H1 (cell line): ENCODE data around the gene PLSCR1. TPM values are rescaled to one million over a fixed set of nuclear protein-coding genes. Genes with fewer than 3 reads are reported as not detected.

Experiments used
- CTCF ChIA-PET: fragments of 300-600 bp; sonication (Branson Sonifier 250); formaldehyde crosslinking; loops from one replicate; lab custom pipeline; 2021; ENCODE audit not compliant: partially characterized antibody; lab: Charles Lee
- POLR2A ChIA-PET: fragments of 300-600 bp; sonication (Branson Sonifier 250); formaldehyde crosslinking; loops from one replicate; lab custom pipeline; 2021; ENCODE audit warnings: inconsistent platforms; ENCODE audit not compliant: partially characterized antibody; lab: Charles Lee
- DNase-seq, 2 experiments: peaks; one replicate each; pipeline versions ENCODE4 v3.0.0 to v3.0.0-alpha.2; 2010 to 2022; ENCODE audit warnings: low spot score in 2 of 2, low read depth in 1 of 2, mixed read lengths in 1 of 2
- FAIRE-seq: peaks from 2 replicates; lab custom pipeline; 2011; peaks lifted over from hg19 to GRCh38; lab: Jason Lieb, UNC
- H2AFZ ChIP-seq: 2 replicates; pipeline ENCODE4 v1.8.1; 2012; ENCODE audit warnings: low read length, inconsistent platforms
- H2AK5ac ChIP-seq: 2 replicates; pipeline ENCODE4 v1.6.1; 2013; ENCODE audit warnings: low read depth, low read length
- H2BK120ac ChIP-seq: replicated peaks from 2 replicates; pipeline ENCODE3; 2013; ENCODE audit warnings: low read depth, low read length, inconsistent platforms
- H2BK12ac ChIP-seq: 2 replicates; pipeline ENCODE4 v1.6.1; 2013; ENCODE audit warnings: low read depth, low read length
- H2BK15ac ChIP-seq: 2 replicates; pipeline ENCODE4 v1.6.1; 2013; ENCODE audit warnings: low read length
- H2BK20ac ChIP-seq: 2 replicates; pipeline ENCODE4 v1.6.1; 2013; ENCODE audit warnings: low read length
- H2BK5ac ChIP-seq: 2 replicates; pipeline ENCODE4 v1.6.1; 2013; ENCODE audit warnings: low read depth, low read length
- H3K14ac ChIP-seq: 2 replicates; pipeline ENCODE4 v1.6.1; 2013; ENCODE audit warnings: inconsistent platforms; ENCODE audit not compliant: insufficient read length
- H3K18ac ChIP-seq: 2 replicates; pipeline ENCODE4 v1.6.1; 2013; ENCODE audit warnings: low read length; ENCODE audit errors: extremely low read depth
- H3K23ac ChIP-seq: 2 replicates; pipeline ENCODE4 v1.6.1; 2013; ENCODE audit warnings: inconsistent platforms; ENCODE audit not compliant: insufficient read length
- H3K23me2 ChIP-seq: 2 replicates; pipeline ENCODE4 v1.6.1; 2013; ENCODE audit warnings: low read depth, low read length
- H3K27ac ChIP-seq: 2 replicates; pipeline ENCODE4 v1.6.1; 2011; ENCODE audit warnings: low read depth, low read length, inconsistent platforms
- H3K27me3 ChIP-seq, 4 experiments: replicated peaks in 1 of 4; 1 replicate in 1 of 4; 2 replicates in 3 of 4; pipeline versions ENCODE4 v1.6.1 to v1.8.1; 2011 to 2013; ENCODE audit warnings: low read length in 3 of 4, mild to moderate bottlenecking in 3 of 4, inconsistent platforms in 2 of 4, mixed read lengths in 2 of 4, moderate library complexity in 1 of 4; ENCODE audit not compliant: control insufficient read depth in 3 of 4, insufficient read depth in 3 of 4; ENCODE audit errors: extremely low read depth in 1 of 4
- H3K36me3 ChIP-seq, 4 experiments: 2 replicates each; pipeline versions ENCODE4 v1.6.1 to v1.8.1; 2011 to 2013; ENCODE audit warnings: mild to moderate bottlenecking in 4 of 4, low read length in 3 of 4, moderate library complexity in 2 of 4, control low read depth in 1 of 4, inconsistent platforms in 1 of 4; ENCODE audit not compliant: insufficient read depth in 4 of 4, control insufficient read depth in 2 of 4
- H3K4ac ChIP-seq: replicated peaks from 2 replicates; pipeline ENCODE3; 2013; ENCODE audit warnings: low read length, low read depth, mixed read lengths, inconsistent platforms; ENCODE audit not compliant: insufficient read length
- H3K4me1 ChIP-seq, 4 experiments: replicated peaks in 1 of 4; 1 replicate in 1 of 4; 2 replicates in 3 of 4; pipeline versions ENCODE4 v1.6.1 to v1.8.1; 2011 to 2013; ENCODE audit warnings: low read length in 3 of 4, inconsistent platforms in 2 of 4, mixed read lengths in 1 of 4; ENCODE audit not compliant: insufficient read depth in 4 of 4, control insufficient read depth in 3 of 4
- H3K4me2 ChIP-seq, 2 experiments: 2 replicates each; pipeline versions ENCODE4 v1.6.1 to v1.8.1; 2011 to 2013; ENCODE audit warnings: low read depth in 2 of 2, low read length in 2 of 2, control low read depth in 1 of 2, inconsistent platforms in 1 of 2, mild to moderate bottlenecking in 1 of 2; ENCODE audit not compliant: insufficient read depth in 1 of 2
- H3K4me3 ChIP-seq, 4 experiments: fragments of 200-600, 300-600 bp in 1 of 4; sonication (generic), shearing (Covaris generic), sonication (Bioruptor Twin) in 1 of 4; 2 replicates each; pipeline versions ENCODE4 v1.5.1 to v1.8.1; 2011 to 2016; ENCODE audit warnings: low read length in 4 of 4, low read depth in 3 of 4, control low read depth in 2 of 4, inconsistent platforms in 2 of 4, mild to moderate bottlenecking in 2 of 4, mixed read lengths in 1 of 4, moderate library complexity in 1 of 4; ENCODE audit not compliant: insufficient read depth in 2 of 4; ENCODE audit errors: extremely low read depth in 1 of 4
- H3K56ac ChIP-seq: replicated peaks from 2 replicates; pipeline ENCODE3; 2013; ENCODE audit warnings: low read depth, mild to moderate bottlenecking, mixed read lengths, low read length, inconsistent platforms; ENCODE audit not compliant: insufficient read length
- H3K79me1 ChIP-seq: 2 replicates; pipeline ENCODE4 v1.6.1; 2013; ENCODE audit warnings: low read depth, low read length, control low read depth
- H3K79me2 ChIP-seq, 2 experiments: 2 replicates each; pipeline versions ENCODE4 v1.6.1 to v1.8.1; 2012 to 2013; ENCODE audit warnings: low read length in 2 of 2, mild to moderate bottlenecking in 2 of 2, inconsistent platforms in 1 of 2; ENCODE audit not compliant: insufficient read depth in 2 of 2, control insufficient read depth in 1 of 2
- H3K9ac ChIP-seq, 4 experiments: replicated peaks in 1 of 4; 1 replicate in 1 of 4; 2 replicates in 3 of 4; pipeline versions ENCODE4 v1.6.1 to v1.8.1; 2011 to 2013; ENCODE audit warnings: low read depth in 3 of 4, low read length in 3 of 4, control low read depth in 2 of 4, mild to moderate bottlenecking in 2 of 4, moderate library complexity in 2 of 4, inconsistent platforms in 1 of 4; ENCODE audit errors: extremely low read depth in 1 of 4
- H3K9me3 ChIP-seq, 2 experiments: 2 replicates each; pipeline versions ENCODE4 v1.6.1 to v1.8.1; 2012 to 2013; ENCODE audit warnings: mild to moderate bottlenecking in 2 of 2, moderate library complexity in 2 of 2, control low read depth in 1 of 2, inconsistent platforms in 1 of 2, low read depth in 1 of 2, low read length in 1 of 2, mixed read lengths in 1 of 2; ENCODE audit not compliant: insufficient read depth in 2 of 2
- H4K20me1 ChIP-seq, 2 experiments: replicated peaks in 1 of 2; 2 replicates each; pipeline versions ENCODE3 to v1.8.1; 2011 to 2013; ENCODE audit warnings: inconsistent platforms in 2 of 2, low read length in 2 of 2, mild to moderate bottlenecking in 1 of 2; ENCODE audit not compliant: insufficient read depth in 2 of 2, control insufficient read depth in 1 of 2
- H4K5ac ChIP-seq: 2 replicates; pipeline ENCODE4 v1.6.1; 2013; ENCODE audit warnings: low read length, low read depth, mixed read lengths, inconsistent platforms; ENCODE audit not compliant: insufficient read length
- H4K8ac ChIP-seq: 2 replicates; pipeline ENCODE4 v1.8.0; 2013; ENCODE audit warnings: mild to moderate bottlenecking, moderate library complexity, low read length, inconsistent platforms; ENCODE audit not compliant: insufficient read depth; ENCODE audit errors: extremely low read depth
- H4K91ac ChIP-seq: replicated peaks from 2 replicates; pipeline ENCODE3; 2013; ENCODE audit warnings: low read length, mixed read lengths, inconsistent platforms; ENCODE audit not compliant: insufficient read length
- BCL11A ChIP-seq, 2 experiments: IDR thresholded peaks; one replicate each; pipeline ENCODE4 v1.6.1; 2011; ENCODE audit warnings: low read depth in 2 of 2, low read length in 2 of 2, mild to moderate bottlenecking in 2 of 2
- HDAC2 ChIP-seq, 2 experiments: fragments of 300-600 bp in 1 of 2; sonication (generic) in 1 of 2; IDR thresholded peaks; 2 replicates each; pipeline ENCODE4 v1.6.1; 2011 to 2012; ENCODE audit warnings: low read depth in 2 of 2, low read length in 2 of 2, mild to moderate bottlenecking in 2 of 2, moderate library complexity in 2 of 2, borderline replicate concordance in 1 of 2, inconsistent platforms in 1 of 2
- KDM1A ChIP-seq: fragments of 200-600, 300-600 bp; sonication (generic); IDR thresholded peaks from 2 replicates; pipeline ENCODE4 v1.7.1; 2016; ENCODE audit warnings: mild to moderate bottlenecking, low read length, borderline replicate concordance
- KDM5A ChIP-seq: fragments of 200-600 bp; IDR thresholded peaks from 2 replicates; pipeline ENCODE4 v1.7.1; 2012; ENCODE audit warnings: mild to moderate bottlenecking, low read length, inconsistent platforms, mixed read lengths
- RAD21 ChIP-seq, 2 experiments: IDR thresholded peaks in 1 of 2; conservative IDR thresholded peaks in 1 of 2; 2 replicates each; pipeline ENCODE4 v1.6.1; 2011; ENCODE audit warnings: low read depth in 2 of 2, low read length in 2 of 2, improper control_type of control experiment in 1 of 2, inconsistent platforms in 1 of 2, mild to moderate bottlenecking in 1 of 2, moderate library complexity in 1 of 2
- SP4 ChIP-seq: IDR thresholded peaks from 2 replicates; pipeline ENCODE4 v1.6.1; 2012; ENCODE audit warnings: low read length, inconsistent platforms
- SUZ12 ChIP-seq: fragments of 200-600 bp; sonication (generic); IDR thresholded peaks from 2 replicates; pipeline ENCODE4 v1.6.1; 2012; ENCODE audit warnings: mild to moderate bottlenecking, inconsistent platforms, low read length, moderate library complexity, mixed read lengths
- YY1 ChIP-seq: IDR thresholded peaks from 2 replicates; pipeline ENCODE4 v1.6.1; 2011; ENCODE audit warnings: low read depth, mild to moderate bottlenecking, low read length
- ZNF274 ChIP-seq: IDR thresholded peaks from 2 replicates; pipeline ENCODE4 v1.7.0; 2012; ENCODE audit warnings: low read length, borderline replicate concordance; ENCODE audit errors: extremely low read depth
- polyA plus RNA-seq, 7 experiments: library from polyadenylated mRNA; depleted of rRNA in 3 of 7; stranded (reverse) in 5 of 7; unstranded in 2 of 7; fragments of >200 nt in 5 of 7; fragments of 200-250 nt in 2 of 7; gene quantifications; 1 replicate in 5 of 7; 2 replicates in 1 of 7; 4 replicates in 1 of 7; pipeline versions ENCODE4 v1.2.1 to v1.2.3, GENCODE V29; 2011 to 2013; ENCODE audit warnings: missing spikeins in 2 of 7, mixed read lengths in 2 of 7
- total RNA-seq: library from RNA; stranded (reverse); fragmentation: NEBNext Ultra II Directional; extraction: Animal tissue kit (Norgen Biotek cat#: 25700); gene quantifications from 2 replicates; pipeline ENCODE4 v1.2.1, GENCODE V29; 2021

PLSCR1 gene
- total and polyA plus RNA-seq, 2 of the 8 experiments (the other 6 are each of a cell fraction or from before 2014, with no cell fraction given), result 32.2 to 48.5 TPM

GRCh38 chr3:146547235-146547835 lies 2.9 kb upstream of the PLSCR1 start:
- Histone ChIP-seq H2AFZ (no peak overlapping the region), H3K23me2 (no peaks in the 10 kb centered on the region; the same call in 1 of the 2 replicates), H3K27ac (no peak overlapping the region), H3K9me3 (no peaks in the 10 kb centered on the region), H3K18ac (no peak overlapping the region), H3K27me3 (no peaks in the 10 kb centered on the region), H2BK120ac (no peak overlapping the region), H3K36me3 (no peaks in the 10 kb centered on the region), H3K79me2 (peaks cover 0 to 16% of the 10 kb centered on the region in 2 experiments; a peak in 2 of 4 replicates), H3K4me1 (peaks cover 0 to 8% (median under 1%) of the 10 kb centered on the region in 4 experiments; a peak in 2 of 7 replicates), H2AK5ac (no peak overlapping the region), H3K4me3 (no peak overlapping the region), H3K56ac (no peak overlapping the region), H3K9ac (no peak overlapping the region), H2BK12ac (no peak overlapping the region), H4K5ac (no peak overlapping the region), H4K8ac (no peak overlapping the region), H3K23ac (no peak overlapping the region), H3K14ac (no peak overlapping the region), H2BK15ac (no peak overlapping the region), H3K4me2 (no peak overlapping the region), H3K79me1 (no peaks in the 10 kb centered on the region), H4K20me1 (peaks cover 0 to 5% of the 10 kb centered on the region in 2 experiments), H2BK5ac (no peak overlapping the region), H4K91ac (no peak overlapping the region), H3K4ac (no peak overlapping the region), H2BK20ac (no peak overlapping the region)
- ChIA-PET POLR2A (interaction anchor here (0.7 kb wide), 1 partner anchor 432 kb away, joined by 3 read pairs; no protein-coding TSS in a partner anchor), CTCF (no interaction called here)
- no peak for TF ChIP-seq SP4
- TF ChIP-seq YY1, result no peak
- TF ChIP-seq SUZ12, result no peak
- no peak for TF ChIP-seq RAD21 (IDR thresholded peaks at IDR 0.05 in 1 of 2, conservative IDR thresholded peaks at IDR 0.05 in 1 of 2; ENCODE audit: low read depth in 2 of 2, low read length in 2 of 2)
- TF ChIP-seq ZNF274, result no peak
- no peak for TF ChIP-seq BCL11A (IDR thresholded peaks at IDR 0.05; ENCODE audit: low read depth in 2 of 2, low read length in 2 of 2)
- no peak for TF ChIP-seq KDM5A
- TF ChIP-seq KDM1A, result no peak
- no peak for TF ChIP-seq HDAC2 (IDR thresholded peaks at IDR 0.05; ENCODE audit: borderline replicate concordance in 1 of 2, low read depth in 2 of 2, low read length in 2 of 2)
- no peak for FAIRE-seq
- no peak for DNase-seq
